Measurements from ENCODE around the gene SHROOM1.

GRCh38 chr5:132819468-132819867, 11.0 kb downstream of the SHROOM1 start:
- TF ChIP-seq, protein P1, sequence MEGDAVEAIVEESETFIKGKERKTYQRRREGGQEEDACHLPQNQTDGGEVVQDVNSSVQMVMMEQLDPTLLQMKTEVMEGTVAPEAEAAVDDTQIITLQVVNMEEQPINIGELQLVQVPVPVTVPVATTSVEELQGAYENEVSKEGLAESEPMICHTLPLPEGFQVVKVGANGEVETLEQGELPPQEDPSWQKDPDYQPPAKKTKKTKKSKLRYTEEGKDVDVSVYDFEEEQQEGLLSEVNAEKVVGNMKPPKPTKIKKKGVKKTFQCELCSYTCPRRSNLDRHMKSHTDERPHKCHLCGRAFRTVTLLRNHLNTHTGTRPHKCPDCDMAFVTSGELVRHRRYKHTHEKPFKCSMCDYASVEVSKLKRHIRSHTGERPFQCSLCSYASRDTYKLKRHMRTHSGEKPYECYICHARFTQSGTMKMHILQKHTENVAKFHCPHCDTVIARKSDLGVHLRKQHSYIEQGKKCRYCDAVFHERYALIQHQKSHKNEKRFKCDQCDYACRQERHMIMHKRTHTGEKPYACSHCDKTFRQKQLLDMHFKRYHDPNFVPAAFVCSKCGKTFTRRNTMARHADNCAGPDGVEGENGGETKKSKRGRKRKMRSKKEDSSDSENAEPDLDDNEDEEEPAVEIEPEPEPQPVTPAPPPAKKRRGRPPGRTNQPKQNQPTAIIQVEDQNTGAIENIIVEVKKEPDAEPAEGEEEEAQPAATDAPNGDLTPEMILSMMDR (IDR thresholded peaks at IDR 0.05): no peak
- TF ChIP-seq POLR2A (IDR thresholded peaks at IDR 0.05): no peak
- no peak for TF ChIP-seq POLR2AphosphoS5 (IDR thresholded peaks at IDR 0.05)

Data from prostate gland (tissue), 2 donors.